Kidney (tissue), 14 donors: ENCODE results near the gene MYL12B. TPM values are rescaled to one million over a fixed set of nuclear protein-coding genes. Genes with fewer than 3 reads are reported as not detected.

Experiments
- DNase-seq, 5 donors: peaks; one replicate each; pipeline ENCODE4 v3.0.0-alpha.2; 2013 to 2020
- FAIRE-seq: peaks from 2 replicates; lab custom pipeline; 2012; peaks lifted over from hg19 to GRCh38; lab: Jason Lieb, UNC
- H3K27ac ChIP-seq, 2 donors: one replicate each; pipeline ENCODE4 v1.7.0; 2013; ENCODE audit warnings: low read depth in 2 of 2, low read length in 2 of 2, inconsistent platforms in 1 of 2
- H3K27me3 ChIP-seq: one replicate; pipeline ENCODE4 v1.7.1; 2013; ENCODE audit warnings: low read length, inconsistent platforms; ENCODE audit not compliant: control insufficient read depth, insufficient read depth
- H3K36me3 ChIP-seq, 3 donors: one replicate each; pipeline versions ENCODE4 v1.7.0 to v1.7.1; 2013; ENCODE audit warnings: low read length in 3 of 3, control low read depth in 1 of 3, inconsistent platforms in 1 of 3; ENCODE audit not compliant: insufficient read depth in 3 of 3, control insufficient read depth in 2 of 3
- H3K4me1 ChIP-seq, 3 donors: one replicate each; pipeline versions ENCODE4 v1.7.0 to v1.7.1; 2013; ENCODE audit warnings: low read length in 3 of 3, inconsistent platforms in 1 of 3, low read depth in 1 of 3; ENCODE audit not compliant: control insufficient read depth in 2 of 3, insufficient read depth in 2 of 3
- H3K4me3 ChIP-seq, 3 donors: one replicate each; pipeline versions ENCODE4 v1.7.0 to v1.8.1; 2013; ENCODE audit warnings: low read length in 3 of 3, control low read depth in 1 of 3, inconsistent platforms in 1 of 3
- H3K9ac ChIP-seq, 3 donors: one replicate each; pipeline versions ENCODE4 v1.7.0 to v1.7.1; 2013; ENCODE audit warnings: low read length in 3 of 3, control low read depth in 1 of 3, inconsistent platforms in 1 of 3
- H3K9me3 ChIP-seq, 3 donors: one replicate each; pipeline versions ENCODE4 v1.7.0 to v1.7.1; 2013; ENCODE audit warnings: low read length in 3 of 3, control low read depth in 1 of 3, inconsistent platforms in 1 of 3; ENCODE audit not compliant: control insufficient read depth in 2 of 3, insufficient read depth in 1 of 3
- CTCF ChIP-seq: IDR thresholded peaks from 3 replicates; pipeline ENCODE4 v1.5.1; 2012; ENCODE audit warnings: mild to moderate bottlenecking, moderate library complexity, borderline replicate concordance; ENCODE audit not compliant: insufficient read depth; ENCODE audit errors: extremely low read depth
- intact Hi-C: fragments of 100-400 bp; cut with DNase I; formaldehyde crosslinking; loops from one replicate; pipeline ENCODE4 v1.11.1; 2022
- polyA plus RNA-seq: library from polyadenylated mRNA; stranded (reverse); fragments of 350-450 nt; fragmentation: Illumina TruSeq; extraction: RNeasy Lipid Tissue Mini Kit (QIAGEN cat#74804); gene quantifications from one replicate; pipeline ENCODE4 v1.2.3, GENCODE V29; 2014; ENCODE audit warnings: low read depth, low replicate concordance; ENCODE audit not compliant: insufficient read depth
- total RNA-seq: library from RNA; stranded (reverse); fragmentation: NEBNext Ultra II Directional; extraction: Animal tissue kit (Norgen Biotek cat#: 25700); gene quantifications from one replicate; pipeline ENCODE4 v1.2.1, GENCODE V29; 2021
- donor health status: control.
- donor health status: control.
- donor health status: control.
- donor health status: control.
- donor health status: control.
- donor health status: DM: yes; HTN: yes; CAD: no.
- donor health status: Normal renal cell carcinoma (clear cell type).

The MYL12B gene
- total and polyA plus RNA-seq, 2 donors from 2014 or later, result 448 to 884 TPM

GRCh38 chr18:3247240-3248061 lies 14.5 kb upstream of the MYL12B start, which contains the start of gene MYL12A:
Gene MYL12A, plus strand, starts transcription at chr18:3247801. Its CDS starts 5,447 bp downstream, at chr18:3253248.
- peak; percentile 98 to 100 (median 99) for DNase-seq
- TF ChIP-seq CTCF, result no peak
- FAIRE-seq, result no peak
- Histone ChIP-seq H3K27me3 (no peaks in the 10 kb centered on the region), H3K9ac (peak within 1 kb of the TSS; percentile 98 to 100 (median 99)), H3K36me3 (no peaks in the 10 kb centered on the region), H3K9me3 (no peaks in the 10 kb centered on the region), H3K27ac (peak within 1 kb of the TSS; percentile 97 to 100), H3K4me1 (peaks cover 2 to 18% (median 7%) of the 10 kb centered on the region in 3 donors), H3K4me3 (peak within 1 kb of the TSS; percentile 97 to 98 (median 97))
- intact Hi-C loops, result loop anchor here (10.0 kb wide), 1 partner anchor 313 kb away; no protein-coding TSS in a partner anchor

GRCh38 chr18:3248062-3248657 lies 13.8 kb upstream of the MYL12B start:
- H3K9me3 ChIP-seq, result no peaks in the 10 kb centered on the region
- H3K27ac ChIP-seq, result peak overlapping the region; percentile 97 to 100
- TF ChIP-seq CTCF, result no peak
- peak overlapping the region; percentile 98 to 100 (median 99) for H3K9ac ChIP-seq
- DNase-seq (peak in 2 of 5 donors; percentile 83 to 89), FAIRE-seq (no peak)
- peaks cover 0 to 3% (median under 1%) of the 10 kb centered on the region in 3 donors for H3K36me3 ChIP-seq
- no peaks in the 10 kb centered on the region for H3K27me3 ChIP-seq
- intact Hi-C loops, result loop anchor here (10.0 kb wide), 1 partner anchor 313 kb away; no protein-coding TSS in a partner anchor
- peaks cover 2 to 18% (median 9%) of the 10 kb centered on the region in 3 donors for H3K4me1 ChIP-seq
- H3K4me3 ChIP-seq, result peak overlapping the region; percentile 97 to 98 (median 97)

- FAIRE-seq, result no peak
- Histone ChIP-seq H3K9ac (peak overlapping the region; percentile 98 to 100 (median 99)), H3K27ac (peak overlapping the region; percentile 97 to 100), H3K27me3 (no peaks in the 10 kb centered on the region), H3K4me3 (peak overlapping the region; percentile 97 to 98 (median 97)), H3K9me3 (no peaks in the 10 kb centered on the region), H3K4me1 (peaks cover 2 to 18% (median 9%) of the 10 kb centered on the region in 3 donors), H3K36me3 (peaks cover 2 to 9% (median 6%) of the 10 kb centered on the region in 3 donors)
- peak in 2 of 5 donors; percentile 63 to 74 for DNase-seq
- intact Hi-C loops, result loop anchor here (10.0 kb wide), 1 partner anchor 314 kb away; no protein-coding TSS in a partner anchor
- no peak for TF ChIP-seq CTCF
Measured at GRCh38 chr18:3248658-3249359, 13.1 kb upstream of the MYL12B start.
